ENCODE measurements around the gene TMEM69. TPM values are rescaled to one million over a fixed set of nuclear protein-coding genes. Genes with fewer than 3 reads are reported as not detected.

The TMEM69 gene
- total and polyA plus RNA-seq, 2 of the 4 experiments (the other 2 are of a cell fraction): 19.9 to 33.6 TPM

DNA sequence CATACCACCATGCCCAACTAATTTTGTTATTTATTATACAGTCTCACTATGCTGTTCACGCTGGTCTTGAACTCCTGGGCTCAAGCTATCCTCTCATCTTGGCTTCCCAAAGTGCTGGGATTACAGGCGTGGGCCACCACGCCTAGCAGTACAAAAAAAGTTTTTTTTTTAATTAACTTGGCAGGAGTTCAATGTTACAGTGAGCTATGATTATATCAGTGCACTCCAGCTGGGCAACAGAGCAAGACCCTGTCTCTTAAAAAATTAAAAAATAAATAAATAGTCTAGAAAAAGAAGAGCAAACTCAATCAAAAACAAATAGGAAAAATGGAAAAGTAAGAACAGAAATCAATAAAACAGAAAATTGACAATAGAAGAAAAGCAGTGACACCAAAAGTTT lies 25.7 kb downstream of the TMEM69 start:
- Histone ChIP-seq H2AK5ac (ENCODE audit: low read depth, low read length) (no peak overlapping the region), H2BK5ac (ENCODE audit: low read depth, low read length, poor library complexity, severe bottlenecking) (no peak overlapping the region), H2BK120ac (ENCODE audit: low read depth, low read length) (no peak overlapping the region), H4K8ac (ENCODE audit: low read depth in 2 of 2, low read length in 2 of 2) (no peak overlapping the region), H3K36me3 (ENCODE audit: control insufficient read depth, insufficient read depth, low read length) (peaks cover 7% of the 10 kb centered on the region; the same call in 1 of the 2 replicates), H3K56ac (ENCODE audit: extremely low read depth, insufficient read depth, low read length) (no peak overlapping the region), H3K4me3 (ENCODE audit: insufficient read depth, low read depth, low read length) (no peak overlapping the region), H3K4me2 (ENCODE audit: low read depth, low read length) (no peak overlapping the region), H3K9me3 (ENCODE audit: control insufficient read depth, insufficient read depth, low read length) (no peaks in the 10 kb centered on the region; the same call in 1 of the 2 replicates), H3K18ac (ENCODE audit: low read depth, low read length) (no peak overlapping the region), H4K91ac (ENCODE audit: insufficient read depth, low read depth, low read length) (no peak overlapping the region), H4K20me1 (ENCODE audit: insufficient read depth, low read length) (no peaks in the 10 kb centered on the region), H4K5ac (ENCODE audit: low read depth, low read length) (no peak overlapping the region), H3K9me1 (ENCODE audit: insufficient read depth, low read length) (no peaks in the 10 kb centered on the region; the same call in 1 of the 2 replicates), H2BK20ac (ENCODE audit: low read depth, low read length) (no peak overlapping the region), H3K27ac (ENCODE audit: insufficient read depth, low read length) (no peak overlapping the region), H3K4me1 (ENCODE audit: control insufficient read depth, insufficient read depth, low read length) (no peaks in the 10 kb centered on the region), H2AK9ac (replicated peaks; ENCODE audit: low read depth, low read length, poor library complexity) (no peak overlapping the region), H3K79me1 (ENCODE audit: low read depth in 1 of 2, low read length in 2 of 2) (no peaks in the 10 kb centered on the region), H3K4ac (ENCODE audit: low read depth, low read length) (no peak overlapping the region), H2BK15ac (ENCODE audit: low read depth, low read length) (no peak overlapping the region), H3K23ac (ENCODE audit: low read depth, low read length) (no peak overlapping the region), H3K14ac (replicated peaks; ENCODE audit: low read depth, low read length) (no peak overlapping the region), H2AFZ (replicated peaks; ENCODE audit: low read length, poor library complexity) (no peak overlapping the region), H3K9ac (ENCODE audit: low read depth, low read length) (no peak overlapping the region), H3K27me3 (ENCODE audit: control insufficient read depth, insufficient read depth, low read length) (no peaks in the 10 kb centered on the region)
- intact Hi-C loops (cut with micrococcal nuclease) (no loop called here), in situ Hi-C loops (cut with MboI; ENCODE audit: low sequenced_read_pairs) (no loop called here), dilution Hi-C loops (cut with HindIII; ENCODE audit: low sequenced_read_pairs, unreplicated experiment) (no loop called here)
- DNase-seq: no peak
- no peak for TF ChIP-seq RAD21 (IDR thresholded peaks at IDR 0.05; ENCODE audit: low read length)
- no peak for TF ChIP-seq NFE2L2 (IDR thresholded peaks at IDR 0.05; ENCODE audit: low read depth, low read length)
- TF ChIP-seq BHLHE40 (IDR thresholded peaks at IDR 0.05; ENCODE audit: low read depth, low read length): no peak
- TF ChIP-seq, protein P1, sequence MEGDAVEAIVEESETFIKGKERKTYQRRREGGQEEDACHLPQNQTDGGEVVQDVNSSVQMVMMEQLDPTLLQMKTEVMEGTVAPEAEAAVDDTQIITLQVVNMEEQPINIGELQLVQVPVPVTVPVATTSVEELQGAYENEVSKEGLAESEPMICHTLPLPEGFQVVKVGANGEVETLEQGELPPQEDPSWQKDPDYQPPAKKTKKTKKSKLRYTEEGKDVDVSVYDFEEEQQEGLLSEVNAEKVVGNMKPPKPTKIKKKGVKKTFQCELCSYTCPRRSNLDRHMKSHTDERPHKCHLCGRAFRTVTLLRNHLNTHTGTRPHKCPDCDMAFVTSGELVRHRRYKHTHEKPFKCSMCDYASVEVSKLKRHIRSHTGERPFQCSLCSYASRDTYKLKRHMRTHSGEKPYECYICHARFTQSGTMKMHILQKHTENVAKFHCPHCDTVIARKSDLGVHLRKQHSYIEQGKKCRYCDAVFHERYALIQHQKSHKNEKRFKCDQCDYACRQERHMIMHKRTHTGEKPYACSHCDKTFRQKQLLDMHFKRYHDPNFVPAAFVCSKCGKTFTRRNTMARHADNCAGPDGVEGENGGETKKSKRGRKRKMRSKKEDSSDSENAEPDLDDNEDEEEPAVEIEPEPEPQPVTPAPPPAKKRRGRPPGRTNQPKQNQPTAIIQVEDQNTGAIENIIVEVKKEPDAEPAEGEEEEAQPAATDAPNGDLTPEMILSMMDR (conservative IDR thresholded peaks at IDR 0.05; ENCODE audit: low read depth, low read length): no peak
- no peak for TF ChIP-seq POLR2A (IDR thresholded peaks at IDR 0.05; ENCODE audit: low read depth, low read length)
- no peak for TF ChIP-seq MAFK (IDR thresholded peaks at IDR 0.05; ENCODE audit: low read depth, low read length)
- TF ChIP-seq RFX5 (IDR thresholded peaks at IDR 0.05; ENCODE audit: low read depth, low read length): no peak
- no peak for TF ChIP-seq MXI1 (IDR thresholded peaks at IDR 0.05; ENCODE audit: borderline replicate concordance, low read depth, low read length)
- TF ChIP-seq FOS (IDR thresholded peaks at IDR 0.05; ENCODE audit: low read depth, low read length): no peak
- TF ChIP-seq MAZ (IDR thresholded peaks at IDR 0.05; ENCODE audit: borderline replicate concordance, low read depth, low read length): no peak
- TF ChIP-seq RCOR1 (IDR thresholded peaks at IDR 0.05; ENCODE audit: insufficient replicate concordance, low read length): no peak
- TF ChIP-seq, protein P2, sequence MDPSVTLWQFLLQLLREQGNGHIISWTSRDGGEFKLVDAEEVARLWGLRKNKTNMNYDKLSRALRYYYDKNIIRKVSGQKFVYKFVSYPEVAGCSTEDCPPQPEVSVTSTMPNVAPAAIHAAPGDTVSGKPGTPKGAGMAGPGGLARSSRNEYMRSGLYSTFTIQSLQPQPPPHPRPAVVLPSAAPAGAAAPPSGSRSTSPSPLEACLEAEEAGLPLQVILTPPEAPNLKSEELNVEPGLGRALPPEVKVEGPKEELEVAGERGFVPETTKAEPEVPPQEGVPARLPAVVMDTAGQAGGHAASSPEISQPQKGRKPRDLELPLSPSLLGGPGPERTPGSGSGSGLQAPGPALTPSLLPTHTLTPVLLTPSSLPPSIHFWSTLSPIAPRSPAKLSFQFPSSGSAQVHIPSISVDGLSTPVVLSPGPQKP (IDR thresholded peaks at IDR 0.05; ENCODE audit: borderline replicate concordance, low read depth, low read length): no peak
- TF ChIP-seq CEBPB (IDR thresholded peaks at IDR 0.05; ENCODE audit: low read depth, low read length): no peak
- TF ChIP-seq CHD1 (IDR thresholded peaks at IDR 0.05; ENCODE audit: low read depth, low read length): no peak
- TF ChIP-seq SMC3 (IDR thresholded peaks at IDR 0.05; ENCODE audit: low read depth, low read length): no peak
- no peak for ATAC-seq (ENCODE audit: low read depth)
- CTCF ChIA-PET: no interaction called here
- POLR2A ChIA-PET (ENCODE audit: unreplicated experiment): no interaction called here
- WGBS, 2 experiments (ENCODE audit: extremely low coverage in 2 of 2, insufficient read length in 1 of 2): no CpG with 5 or more reads among the region's 3 CpGs
- BruUV-seq (replicated peaks): no TSS peak
